LNCAP (cell line): ENCODE measurements around the gene ELFN1.

Source experiments
- TF ChIP-seq, protein P1 (sequence below): fragments of 450-650 bp; IDR thresholded peaks from 2 replicates; pipeline ENCODE4 v1.5.1; 2017; ENCODE audit warnings: mild to moderate bottlenecking

ELFN1 gene

DNA sequence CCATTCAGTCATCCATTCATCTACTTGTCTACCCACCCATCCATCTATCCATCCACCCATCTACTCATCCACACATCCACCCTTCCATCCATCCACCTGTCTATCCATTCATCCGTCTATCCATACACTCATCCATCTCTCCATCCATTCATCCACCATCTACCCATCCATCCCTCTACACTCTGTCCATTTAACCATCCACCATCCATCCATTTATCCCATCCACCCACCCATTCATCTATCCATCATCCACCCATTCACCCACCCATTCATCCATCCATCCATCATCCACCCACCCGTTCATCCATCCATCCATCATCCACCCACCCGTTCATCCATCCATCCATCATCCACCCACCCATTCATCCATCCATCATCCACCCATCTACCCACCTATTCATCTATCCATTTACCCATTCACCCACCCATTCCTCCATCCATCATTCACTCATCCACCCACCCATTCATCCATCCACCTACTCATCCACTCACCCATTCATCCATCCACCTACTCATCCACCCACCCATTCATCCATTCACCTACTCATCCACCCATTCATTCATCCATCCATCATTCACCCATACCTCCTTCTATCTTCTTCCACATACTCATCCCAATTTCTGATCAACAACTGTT lies 39.3 kb upstream of the ELFN1 start:
- TF ChIP-seq, protein P1, sequence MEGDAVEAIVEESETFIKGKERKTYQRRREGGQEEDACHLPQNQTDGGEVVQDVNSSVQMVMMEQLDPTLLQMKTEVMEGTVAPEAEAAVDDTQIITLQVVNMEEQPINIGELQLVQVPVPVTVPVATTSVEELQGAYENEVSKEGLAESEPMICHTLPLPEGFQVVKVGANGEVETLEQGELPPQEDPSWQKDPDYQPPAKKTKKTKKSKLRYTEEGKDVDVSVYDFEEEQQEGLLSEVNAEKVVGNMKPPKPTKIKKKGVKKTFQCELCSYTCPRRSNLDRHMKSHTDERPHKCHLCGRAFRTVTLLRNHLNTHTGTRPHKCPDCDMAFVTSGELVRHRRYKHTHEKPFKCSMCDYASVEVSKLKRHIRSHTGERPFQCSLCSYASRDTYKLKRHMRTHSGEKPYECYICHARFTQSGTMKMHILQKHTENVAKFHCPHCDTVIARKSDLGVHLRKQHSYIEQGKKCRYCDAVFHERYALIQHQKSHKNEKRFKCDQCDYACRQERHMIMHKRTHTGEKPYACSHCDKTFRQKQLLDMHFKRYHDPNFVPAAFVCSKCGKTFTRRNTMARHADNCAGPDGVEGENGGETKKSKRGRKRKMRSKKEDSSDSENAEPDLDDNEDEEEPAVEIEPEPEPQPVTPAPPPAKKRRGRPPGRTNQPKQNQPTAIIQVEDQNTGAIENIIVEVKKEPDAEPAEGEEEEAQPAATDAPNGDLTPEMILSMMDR = no peak

DNA sequence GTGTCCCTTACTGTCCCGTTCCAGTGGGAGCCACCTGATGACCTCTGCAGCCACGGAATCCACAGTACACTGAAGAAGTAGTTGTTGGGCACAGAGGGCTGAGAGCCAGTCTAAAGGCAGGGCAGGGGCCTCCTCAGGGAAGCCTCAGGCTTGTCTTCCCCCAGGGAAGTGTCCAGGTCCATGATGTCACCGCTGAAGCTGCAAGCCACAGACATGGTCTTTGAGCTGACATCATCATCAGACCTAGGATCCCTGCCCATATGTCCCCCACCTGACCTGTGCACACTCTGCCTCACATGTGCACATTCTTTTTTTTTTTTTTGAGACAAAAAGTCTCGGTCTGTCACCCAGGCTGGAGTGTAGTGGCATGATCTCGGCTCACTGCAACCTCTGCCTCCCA lies 38.4 kb upstream of the ELFN1 start:
- TF ChIP-seq, protein P1 = no peak

DNA sequence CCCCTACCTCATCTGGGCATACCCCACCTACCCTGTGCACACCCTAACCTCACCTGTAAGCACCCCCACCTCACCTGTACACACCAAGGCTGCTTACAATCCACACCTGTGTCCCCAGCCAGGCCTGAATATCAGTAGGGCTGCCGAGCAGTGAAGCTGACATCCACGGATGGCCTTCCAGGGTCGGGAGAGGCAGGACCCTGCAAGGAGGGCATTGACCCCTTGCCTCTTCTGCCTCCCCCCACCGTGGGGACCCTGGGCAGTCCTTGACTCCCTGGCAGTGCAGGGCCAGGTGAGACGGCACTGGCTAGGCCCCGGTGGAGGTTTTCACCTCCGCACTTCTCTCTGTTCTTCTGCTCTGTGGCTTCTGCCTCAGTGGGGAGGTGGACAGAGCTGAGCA lies 37.6 kb upstream of the ELFN1 start:
- TF ChIP-seq, protein P1 = no peak

DNA sequence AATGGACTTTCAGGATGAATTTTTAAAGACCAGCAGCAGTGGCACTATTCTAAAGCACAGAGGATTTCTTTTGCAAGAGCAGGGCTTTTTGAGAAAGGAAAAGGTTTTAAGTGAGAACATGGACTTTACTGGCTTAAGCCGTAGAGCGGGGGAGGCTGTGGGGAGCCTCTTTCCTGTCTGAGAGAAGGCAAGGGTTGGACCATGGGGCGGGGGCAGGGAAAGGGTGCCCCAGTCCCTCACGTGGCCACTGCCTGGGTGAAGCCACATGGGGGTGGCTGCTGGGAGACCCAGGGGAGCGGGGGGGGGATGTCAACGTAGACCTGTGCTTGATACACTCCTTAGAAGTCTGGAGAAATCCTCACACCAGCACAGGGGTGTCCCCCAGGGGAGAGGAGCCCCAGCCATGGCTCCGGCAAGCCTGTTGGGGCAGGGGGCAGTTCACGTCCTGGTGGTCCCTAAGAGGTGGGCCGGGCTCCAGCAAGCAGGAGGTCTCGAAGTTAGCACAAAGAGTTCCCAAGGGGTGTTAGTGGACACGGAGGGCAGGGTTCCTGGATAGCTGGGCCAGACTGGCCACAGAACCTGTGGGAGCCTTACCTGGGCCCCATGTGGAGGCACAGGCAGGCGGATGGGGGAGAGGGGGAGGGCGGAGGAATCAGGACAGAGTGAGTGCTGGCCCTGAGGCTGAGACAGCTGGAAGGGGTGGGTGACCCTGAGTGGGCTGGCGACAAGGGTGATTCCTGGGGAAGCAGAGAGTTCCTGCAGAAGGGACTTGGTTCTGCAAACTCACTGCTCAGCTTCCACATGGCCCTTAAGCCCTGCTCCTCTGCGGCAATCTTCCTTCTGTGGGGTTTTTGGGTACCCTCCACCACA lies 36.9 kb upstream of the ELFN1 start:
- TF ChIP-seq, protein P1 = no peak

DNA sequence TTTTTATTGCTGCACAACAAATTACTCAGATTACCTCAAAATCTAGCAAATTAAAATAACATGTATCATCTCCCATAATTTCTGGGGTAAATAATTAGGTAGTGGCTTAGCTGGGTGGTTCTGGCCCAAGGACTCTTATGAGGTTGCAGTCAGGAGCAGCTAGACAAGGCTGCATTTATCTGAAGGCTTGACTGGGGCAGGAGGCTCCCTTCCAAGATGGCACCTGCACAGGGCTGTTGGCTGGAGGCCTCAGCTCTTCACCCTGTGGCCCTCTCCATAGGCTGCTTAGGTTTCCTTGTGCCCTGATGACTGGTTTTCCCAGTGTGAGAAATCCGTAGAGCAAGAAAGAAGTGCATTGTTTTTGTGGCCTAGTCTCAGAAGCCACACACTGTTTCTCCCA lies 34.7 kb upstream of the ELFN1 start:
- TF ChIP-seq, protein P1 = no peak

DNA sequence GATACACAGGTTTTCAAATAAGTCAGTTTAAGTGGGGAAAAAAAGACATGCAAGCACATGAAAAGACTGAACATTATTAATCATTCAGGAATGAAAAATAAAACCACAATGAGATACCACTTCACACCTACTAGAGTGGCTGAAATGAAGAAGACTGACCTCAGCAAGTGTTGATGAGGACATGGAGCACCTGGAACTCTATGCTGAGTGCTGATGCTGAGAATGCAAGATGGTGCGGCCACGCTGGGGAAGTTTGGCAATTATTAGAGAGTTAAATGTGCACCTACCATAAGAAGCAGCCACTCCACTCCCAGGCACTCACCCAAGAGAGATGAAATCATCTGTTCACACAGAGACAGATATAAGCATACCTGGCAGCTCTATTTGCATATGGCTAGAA lies 32.9 kb upstream of the ELFN1 start:
- TF ChIP-seq, protein P1 = no peak

DNA sequence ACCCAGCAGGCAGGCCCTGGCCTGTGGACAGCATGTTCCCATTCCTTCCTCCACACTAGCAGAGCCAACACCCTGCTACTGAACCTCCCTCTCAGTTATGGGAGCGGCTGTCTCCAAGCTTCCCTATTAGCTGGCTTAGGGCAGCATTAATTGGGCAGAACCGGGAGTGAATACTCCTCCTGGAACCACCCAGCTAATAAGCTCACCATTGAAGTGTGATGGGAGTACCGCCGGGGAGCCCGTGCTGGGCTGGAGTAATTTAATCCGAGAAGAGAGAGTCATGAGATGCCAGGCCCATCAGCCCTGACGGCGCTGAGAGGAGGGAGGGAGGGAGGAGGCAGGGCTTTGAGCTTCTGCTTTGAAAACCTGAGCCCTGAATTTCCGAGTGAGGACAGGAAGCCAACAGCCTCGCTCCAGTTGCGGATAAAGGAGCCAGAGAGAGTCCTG lies 31.8 kb upstream of the ELFN1 start:
- TF ChIP-seq, protein P1 = no peak
